ENCODE results near the gene MGAT4B.

Gene MGAT4B

GRCh38 chr5:179759581-179760551 lies 46.8 kb downstream of the MGAT4B start:
- FAIRE-seq, result no peak
- no peak for DNase-seq (ENCODE audit: insufficient read length, low spot score)

GRCh38 chr5:179758955-179759354 lies 47.7 kb downstream of the MGAT4B start:
- DNase-seq (ENCODE audit: insufficient read length, low spot score) (no peak), FAIRE-seq (no peak)
- TF ChIP-seq POLR2A (IDR thresholded peaks at IDR 0.05; ENCODE audit: low read depth, low read length), result no peak

More at GRCh38 chr5:179759581-179760551, 46.8 kb downstream of the MGAT4B start:
- TF ChIP-seq POLR2A (IDR thresholded peaks at IDR 0.05; ENCODE audit: low read depth, low read length), result no peak

- DNase-seq (ENCODE audit: insufficient read length, low spot score) (no peak), FAIRE-seq (no peak)
- TF ChIP-seq POLR2A (IDR thresholded peaks at IDR 0.05; ENCODE audit: low read depth, low read length), result no peak
Observed at GRCh38 chr5:179755022-179755421, 51.6 kb downstream of the MGAT4B start.

- DNase-seq (ENCODE audit: insufficient read length, low spot score), result no peak
- no peak for FAIRE-seq
- no peak for TF ChIP-seq POLR2A (IDR thresholded peaks at IDR 0.05; ENCODE audit: low read depth, low read length)
Observed at GRCh38 chr5:179753971-179754370, 52.7 kb downstream of the MGAT4B start.

GRCh38 chr5:179749857-179750508 lies 56.7 kb downstream of the MGAT4B start:
- FAIRE-seq (no peak), DNase-seq (ENCODE audit: insufficient read length, low spot score) (no peak)
- no peak for TF ChIP-seq POLR2A (IDR thresholded peaks at IDR 0.05; ENCODE audit: low read depth, low read length)

GRCh38 chr5:179747811-179748210 lies 58.9 kb downstream of the MGAT4B start:
- DNase-seq (ENCODE audit: insufficient read length, low spot score) (no peak), FAIRE-seq (no peak)
- no peak for TF ChIP-seq POLR2A (IDR thresholded peaks at IDR 0.05; ENCODE audit: low read depth, low read length)
